WTC11 (cell line): Measurements from ENCODE around the gene PRKN. TPM values are rescaled to one million over a fixed set of nuclear protein-coding genes. Genes with fewer than 3 reads are reported as not detected.

Experiments
- ATAC-seq: fragments of 200-7000 bp; cut with Tn5 transposase; 2 replicates; pipeline ENCODE4 v1.10.0; 2021; ENCODE audit warnings: mild to moderate bottlenecking, moderate library complexity
- CTCF ChIA-PET: fragments of 300-600 bp; sonication (Branson Sonifier 250); formaldehyde crosslinking; loops from one replicate; lab custom pipeline; 2021; ENCODE audit warnings: antibody characterized with exemption; lab: Charles Lee
- POLR2A ChIA-PET: fragments of 350-600 bp; sonication (Branson Sonifier 250); formaldehyde crosslinking; loops from one replicate; lab custom pipeline; 2021; ENCODE audit warnings: antibody characterized with exemption; lab: Charles Lee
- DNase-seq: peaks from one replicate; pipeline ENCODE4 v3.0.0; 2021; ENCODE audit warnings: low spot score
- H3K27ac Mint-ChIP-seq: 2 replicates; pipeline ENCODE4 v1.8.0; 2021; ENCODE audit warnings: mixed read lengths
- H3K27me3 Mint-ChIP-seq: 2 replicates; pipeline ENCODE4 v1.8.0; 2021; ENCODE audit warnings: low read depth, mild to moderate bottlenecking, moderate library complexity, mixed read lengths
- H3K36me3 Mint-ChIP-seq: 2 replicates; pipeline ENCODE4 v1.8.0; 2021; ENCODE audit warnings: mixed read lengths
- H3K4me1 Mint-ChIP-seq: 2 replicates; pipeline ENCODE4 v1.8.0; 2022; ENCODE audit warnings: mixed read lengths
- H3K4me3 Mint-ChIP-seq: 2 replicates; pipeline ENCODE4 v1.8.0; 2021; ENCODE audit warnings: mild to moderate bottlenecking, moderate library complexity, mixed read lengths
- H3K9me3 Mint-ChIP-seq: 2 replicates; pipeline ENCODE4 v1.8.0; 2021; ENCODE audit warnings: mixed read lengths
- AR ChIP-seq: fragments of 250-450 bp; sonication (Bioruptor Pico); IDR thresholded peaks from 2 replicates; pipeline ENCODE4 v1.9.0; 2021; ENCODE audit warnings: mild to moderate bottlenecking
- FOXP4 ChIP-seq: sonication (generic); formaldehyde crosslinking; IDR thresholded peaks from 2 replicates; pipeline ENCODE4 v1.8.0; 2022; ENCODE audit warnings: mild to moderate bottlenecking, missing genetic modification reagents
- GRHL2 ChIP-seq: fragments of 250-450 bp; sonication (Bioruptor Pico); IDR thresholded peaks from 2 replicates; pipeline ENCODE4 v1.8.0; 2022; ENCODE audit warnings: mild to moderate bottlenecking, moderate library complexity; ENCODE audit not compliant: insufficient replicate concordance, severe bottlenecking
- HMGXB4 ChIP-seq: sonication (generic); formaldehyde crosslinking; IDR thresholded peaks from 2 replicates; pipeline ENCODE4 v1.8.1; 2023; ENCODE audit warnings: mild to moderate bottlenecking, moderate library complexity, missing genetic modification reagents
- IRF2 ChIP-seq: sonication (generic); formaldehyde crosslinking; IDR thresholded peaks from 2 replicates; pipeline ENCODE4 v1.8.0; 2022; ENCODE audit warnings: low read depth, missing genetic modification reagents, borderline replicate concordance
- MAX ChIP-seq: sonication (generic); formaldehyde crosslinking; IDR thresholded peaks from 2 replicates; pipeline ENCODE4 v1.8.0; 2022; ENCODE audit warnings: mild to moderate bottlenecking, missing genetic modification reagents
- MXD4 ChIP-seq: fragments of 250-450 bp; sonication (Bioruptor Pico); IDR thresholded peaks from 2 replicates; pipeline ENCODE4 v1.8.0; 2021; ENCODE audit warnings: mild to moderate bottlenecking, moderate library complexity, borderline replicate concordance
- PRRX2 ChIP-seq: fragments of 250-450 bp; sonication (Bioruptor Pico); IDR thresholded peaks from 2 replicates; pipeline ENCODE4 v1.8.0; 2021; ENCODE audit warnings: mild to moderate bottlenecking
- TCF7 ChIP-seq: sonication (generic); formaldehyde crosslinking; IDR thresholded peaks from 2 replicates; pipeline ENCODE4 v1.8.0; 2022; ENCODE audit warnings: mild to moderate bottlenecking, low read depth, missing genetic modification reagents, moderate library complexity
- USF1 ChIP-seq: sonication (generic); formaldehyde crosslinking; IDR thresholded peaks from 2 replicates; pipeline ENCODE4 v1.8.0; 2022; ENCODE audit warnings: mild to moderate bottlenecking, missing genetic modification reagents
- USF2 ChIP-seq: sonication (generic); formaldehyde crosslinking; IDR thresholded peaks from 2 replicates; pipeline ENCODE4 v1.8.1; 2023; ENCODE audit warnings: mild to moderate bottlenecking, missing genetic modification reagents, moderate library complexity
- ZNF232 ChIP-seq: sonication (generic); formaldehyde crosslinking; IDR thresholded peaks from 2 replicates; pipeline ENCODE4 v1.8.0; 2022; ENCODE audit warnings: mild to moderate bottlenecking, missing genetic modification reagents
- ZNF396 ChIP-seq: fragments of 250-450 bp; sonication (Bioruptor Pico); IDR thresholded peaks from 2 replicates; pipeline ENCODE4 v1.8.0; 2021; ENCODE audit warnings: mild to moderate bottlenecking, moderate library complexity, borderline replicate concordance
- ZNF532 ChIP-seq: fragments of 250-450 bp; sonication (Bioruptor Pico); IDR thresholded peaks from 2 replicates; pipeline ENCODE4 v1.9.0; 2021; ENCODE audit warnings: mild to moderate bottlenecking, borderline replicate concordance
- total RNA-seq: library from RNA; stranded (reverse); gene quantifications from 3 replicates; pipeline ENCODE4 v1.2.3, GENCODE V29; 2021

PRKN gene
- total RNA-seq, 1 experiment from 2014 or later: 0.59 TPM

- Mint-ChIP-seq H3K27ac (no peak overlapping the region), H3K4me1 (peaks cover 11% of the 10 kb centered on the region), H3K9me3 (no peaks in the 10 kb centered on the region), H3K27me3 (no peaks in the 10 kb centered on the region), H3K4me3 (no peak overlapping the region), H3K36me3 (no peaks in the 10 kb centered on the region)
- no peak for ATAC-seq
- no peak for DNase-seq
- TF ChIP-seq USF2 (CRISPR knock-in tag) (no peak), PRRX2 (no peak)
- POLR2A ChIA-PET: no interaction called here
- CTCF ChIA-PET: no interaction called here
Measured at GRCh38 chr6:162528538-162528937, 199.0 kb downstream of the PRKN start.

- ChIA-PET POLR2A (no interaction called here), CTCF (interaction anchor here (0.8 kb wide), 1 partner anchor 16 kb away, joined by 3 read pairs; no protein-coding TSS in a partner anchor)
- Mint-ChIP-seq H3K36me3 (no peaks in the 10 kb centered on the region), H3K4me3 (no peak overlapping the region), H3K4me1 (peaks cover 11% of the 10 kb centered on the region), H3K9me3 (0 out of 2 replicates have a peak, but pooled peaks cover 3% of the 10 kb centered on the region), H3K27ac (no peak overlapping the region), H3K27me3 (no peaks in the 10 kb centered on the region)
- ATAC-seq: peak; percentile 38; the same call in 1 of the 2 replicates
- TF ChIP-seq MXD4 (CRISPR knock-in tag) (no peak), FOXP4 (no peak), HMGXB4 (CRISPR knock-in tag) (no peak), ZNF232 (CRISPR knock-in tag) (no peak), ZNF396 (CRISPR knock-in tag) (no peak), USF1 (CRISPR knock-in tag) (no peak), MAX (CRISPR knock-in tag) (no peak), TCF7 (CRISPR knock-in tag) (no peak), ZNF532 (CRISPR knock-in tag) (no peak), GRHL2 (CRISPR knock-in tag) (no peak), IRF2 (no peak), AR (CRISPR knock-in tag) (no peak)
- no peak for DNase-seq
Measured at GRCh38 chr6:162526960-162527359, 200.6 kb downstream of the PRKN start.
